A673 (cell line): ENCODE measurements around the gene ACSF3. TPM values are rescaled to one million over a fixed set of nuclear protein-coding genes. Genes with fewer than 3 reads are reported as not detected.

Experiments used
- BruUV-seq: library from RNA; stranded (reverse); fragments of 400-500 nt; replicated peaks from 2 replicates; lab custom pipeline; 2021; lab: Mats Ljungman, UMichigan
- CTCF ChIA-PET: fragments of 300-600 bp; sonication (Branson Sonifier 250); formaldehyde crosslinking; loops from one replicate; lab custom pipeline; 2022; ENCODE audit warnings: antibody characterized with exemption; lab: Charles Lee
- POLR2A ChIA-PET: fragments of 300-600 bp; sonication (Branson Sonifier 250); formaldehyde crosslinking; loops from one replicate; lab custom pipeline; 2022; ENCODE audit warnings: antibody characterized with exemption; ENCODE audit not compliant: low non-redundant PET; lab: Charles Lee
- DNase-seq: peaks from one replicate; pipeline ENCODE4 v3.0.0-alpha.2; 2015; ENCODE audit warnings: low spot score
- H3K27ac ChIP-seq: fragments of 200-600 bp; sonication (generic); 2 replicates; pipeline ENCODE4 v1.5.1; 2016; ENCODE audit warnings: mixed run types, low read depth, mild to moderate bottlenecking, mixed read lengths, antibody characterized with exemption, low read length; ENCODE audit not compliant: poor library complexity, severe bottlenecking
- H3K27me3 ChIP-seq: fragments of 200-600 bp; sonication (generic); replicated peaks from 2 replicates; pipeline ENCODE4 v1.6.1; 2017; ENCODE audit warnings: mixed run types, low read depth, mild to moderate bottlenecking, mixed read lengths, antibody characterized with exemption, low read length; ENCODE audit not compliant: insufficient read depth, poor library complexity
- H3K36me3 ChIP-seq: fragments of 200-600 bp; sonication (generic); 2 replicates; pipeline ENCODE4 v1.6.1; 2016; ENCODE audit warnings: mixed run types, mild to moderate bottlenecking, mixed read lengths, antibody characterized with exemption, low read length; ENCODE audit not compliant: insufficient read depth, poor library complexity, severe bottlenecking
- H3K4me1 ChIP-seq: fragments of 200-600 bp; sonication (generic); 2 replicates; pipeline ENCODE4 v1.6.1; 2017; ENCODE audit warnings: mixed run types, mild to moderate bottlenecking, mixed read lengths, antibody characterized with exemption, low read length; ENCODE audit not compliant: insufficient read depth, poor library complexity, severe bottlenecking
- H3K4me3 ChIP-seq: fragments of 200-600 bp; sonication (generic); 2 replicates; pipeline ENCODE4 v1.5.1; 2016; ENCODE audit warnings: low read depth, mixed run types, mild to moderate bottlenecking, mixed read lengths, low read length; ENCODE audit not compliant: poor library complexity, severe bottlenecking
- H3K9me3 ChIP-seq: fragments of 200-600 bp; sonication (generic); 2 replicates; pipeline ENCODE4 v1.6.1; 2016; ENCODE audit warnings: mixed run types, low read depth, mild to moderate bottlenecking, mixed read lengths, antibody characterized with exemption, low read length; ENCODE audit not compliant: poor library complexity, severe bottlenecking
- CTCF ChIP-seq: fragments of 300-800, 200-600 bp; sonication (generic); conservative IDR thresholded peaks from 2 replicates; pipeline ENCODE4 v1.5.1; 2017; ENCODE audit warnings: low read depth, mild to moderate bottlenecking, antibody characterized with exemption, low read length, moderate library complexity, mixed read lengths
- EZH2 ChIP-seq: fragments of 200-600 bp; sonication (generic); IDR thresholded peaks from 2 replicates; pipeline ENCODE4 v1.6.1; 2017; ENCODE audit warnings: borderline replicate concordance, low read depth, mild to moderate bottlenecking, mixed read lengths, antibody characterized with exemption, low read length; ENCODE audit not compliant: poor library complexity, severe bottlenecking
- intact Hi-C: fragments of 100-400 bp; cut with micrococcal nuclease; formaldehyde crosslinking; loops from one replicate; pipeline ENCODE4 v1.10.0; 2022; ENCODE audit not compliant: unreplicated experiment
- total RNA-seq: library from RNA; stranded (reverse); gene quantifications from 2 replicates; pipeline ENCODE4 v1.2.3, GENCODE V29; 2021

The ACSF3 gene
- total RNA-seq, 1 experiment from 2014 or later, result 27.7 TPM

GRCh38 chr16:89098767-89099430 is 5.2 kb downstream of the ACSF3 start:
- H3K9me3 ChIP-seq, result no peaks in the 10 kb centered on the region
- H3K4me3 ChIP-seq, result no peak overlapping the region
- H3K4me1 ChIP-seq, result peaks cover 10% of the 10 kb centered on the region
- no peak for DNase-seq
- H3K27me3 ChIP-seq, result no peaks in the 10 kb centered on the region
- H3K27ac ChIP-seq, result no peak overlapping the region
- TF ChIP-seq CTCF (no peak), EZH2 (no peak)
- POLR2A ChIA-PET, result no interaction called here
- intact Hi-C loops, result no loop called here
- BruUV-seq, result no TSS peak
- H3K36me3 ChIP-seq, result peaks cover 17% of the 10 kb centered on the region
- CTCF ChIA-PET, result interaction anchor here (0.8 kb wide), 1 partner anchor 174 kb away, joined by 3 read pairs; no protein-coding TSS in a partner anchor

- intact Hi-C loops, result no loop called here
- H3K27ac ChIP-seq, result no peak overlapping the region
- DNase-seq, result no peak
- CTCF ChIA-PET, result no interaction called here
- H3K9me3 ChIP-seq, result no peaks in the 10 kb centered on the region
- peaks cover 17% of the 10 kb centered on the region for H3K36me3 ChIP-seq
- BruUV-seq, result no TSS peak
- H3K4me3 ChIP-seq, result no peak overlapping the region
- no peaks in the 10 kb centered on the region for H3K27me3 ChIP-seq
- H3K4me1 ChIP-seq, result peaks cover 5% of the 10 kb centered on the region
- POLR2A ChIA-PET, result interaction anchor here (0.7 kb wide), 1 partner anchor 101 kb away, joined by 3 read pairs; no protein-coding TSS in a partner anchor
- TF ChIP-seq EZH2 (no peak), CTCF (no peak)
These were observed 6.3 kb downstream of the ACSF3 start for GRCh38 chr16:89099905-89100304.

DNA sequence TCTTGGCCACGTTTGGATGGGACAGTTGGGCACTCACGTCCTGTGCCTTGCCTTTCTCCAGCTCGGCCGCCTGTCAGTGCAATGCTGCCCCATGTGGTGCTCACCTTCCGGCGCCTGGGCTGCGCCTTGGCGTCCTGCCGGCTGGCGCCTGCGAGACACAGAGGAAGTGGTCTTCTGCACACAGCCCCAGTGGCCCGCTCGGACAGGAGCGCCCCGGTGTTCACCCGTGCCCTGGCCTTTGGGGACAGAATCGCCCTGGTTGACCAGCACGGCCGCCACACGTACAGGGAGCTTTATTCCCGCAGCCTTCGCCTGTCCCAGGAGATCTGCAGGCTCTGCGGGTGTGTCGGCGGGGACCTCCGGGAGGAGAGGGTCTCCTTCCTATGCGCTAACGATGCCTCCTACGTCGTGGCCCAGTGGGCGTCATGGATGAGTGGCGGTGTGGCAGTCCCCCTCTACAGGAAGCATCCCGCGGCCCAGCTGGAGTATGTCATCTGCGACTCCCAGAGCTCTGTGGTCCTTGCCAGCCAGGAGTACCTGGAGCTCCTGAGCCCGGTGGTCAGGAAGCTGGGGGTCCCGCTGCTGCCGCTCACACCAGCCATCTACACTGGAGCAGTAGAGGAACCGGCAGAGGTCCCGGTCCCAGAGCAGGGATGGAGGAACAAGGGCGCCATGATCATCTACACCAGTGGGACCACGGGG is 7.1 kb downstream of the ACSF3 start:
- no peak for TF ChIP-seq EZH2
- no peaks in the 10 kb centered on the region for H3K27me3 ChIP-seq
- ChIA-PET CTCF (no interaction called here), POLR2A (no interaction called here)
- peaks cover 17% of the 10 kb centered on the region for H3K36me3 ChIP-seq
- H3K9me3 ChIP-seq, result no peaks in the 10 kb centered on the region
- DNase-seq, result no peak
- H3K4me3 ChIP-seq, result no peak overlapping the region
- H3K27ac ChIP-seq, result no peak overlapping the region
- BruUV-seq, result no TSS peak
- intact Hi-C loops, result no loop called here
- H3K4me1 ChIP-seq, result no peaks in the 10 kb centered on the region
